ENCODE results near the gene INSYN2B. TPM values are rescaled to one million over a fixed set of nuclear protein-coding genes. Genes with fewer than 3 reads are reported as not detected.

Gene INSYN2B
- total and polyA plus RNA-seq, 9 donors: 0.12 to 3.3 (median 1.1) TPM; not detected in 1

- Histone ChIP-seq H3K27ac (no peak overlapping the region), H3K27me3 (no peaks in the 10 kb centered on the region), H3K4me1 (ENCODE audit: insufficient read depth) (no peaks in the 10 kb centered on the region), H3K4me3 (no peak overlapping the region), H3K36me3 (no peaks in the 10 kb centered on the region), H3K9me3 (no peaks in the 10 kb centered on the region)
- no peak for DNase-seq
- TF ChIP-seq POLR2A (IDR thresholded peaks at IDR 0.05) (no peak), CTCF (IDR thresholded peaks at IDR 0.05) (no peak), EP300 (IDR thresholded peaks at IDR 0.05) (no peak)
- 86 to 88% (median 88%) methylated on average over 2 of the region's 2 CpGs for WGBS, 3 donors
- intact Hi-C loops (cut with DNase I): no loop called here
Measured at GRCh38 chr5:169992789-169993484, 12.6 kb upstream of the INSYN2B start.

GRCh38 chr5:169991115-169991869 is 11.0 kb upstream of the INSYN2B start:
- H3K9me3 ChIP-seq: no peaks in the 10 kb centered on the region
- H3K4me3 ChIP-seq: no peak overlapping the region
- no peak for TF ChIP-seq EP300 (IDR thresholded peaks at IDR 0.05)
- no peak for TF ChIP-seq CTCF (IDR thresholded peaks at IDR 0.05)
- no peak for TF ChIP-seq POLR2A (IDR thresholded peaks at IDR 0.05)
- 85 to 86% (median 85%) methylated on average over 8 of the region's 8 CpGs for WGBS, 3 donors
- no peak for DNase-seq
- H3K27ac ChIP-seq: no peak overlapping the region
- no peaks in the 10 kb centered on the region for H3K27me3 ChIP-seq
- intact Hi-C loops (cut with DNase I): no loop called here
- H3K4me1 ChIP-seq (ENCODE audit: insufficient read depth): no peaks in the 10 kb centered on the region
- no peaks in the 10 kb centered on the region for H3K36me3 ChIP-seq

GRCh38 chr5:169989365-169989764 is 9.1 kb upstream of the INSYN2B start:
- DNase-seq: no peak
- H3K36me3 ChIP-seq: no peaks in the 10 kb centered on the region
- H3K27ac ChIP-seq: no peak overlapping the region
- no peak overlapping the region for H3K4me3 ChIP-seq
- intact Hi-C loops (cut with DNase I): no loop called here
- no peaks in the 10 kb centered on the region for H3K4me1 ChIP-seq (ENCODE audit: insufficient read depth)
- no peak for TF ChIP-seq CTCF (IDR thresholded peaks at IDR 0.05)
- no peak for TF ChIP-seq EP300 (IDR thresholded peaks at IDR 0.05)
- TF ChIP-seq POLR2A (IDR thresholded peaks at IDR 0.05): no peak
- no peaks in the 10 kb centered on the region for H3K9me3 ChIP-seq
- no peaks in the 10 kb centered on the region for H3K27me3 ChIP-seq
- WGBS, 3 donors: 67 to 83% (median 70%) methylated on average over 1 of the region's 1 CpG

- intact Hi-C loops (cut with DNase I): no loop called here
- DNase-seq: no peak
- Histone ChIP-seq H3K4me1 (ENCODE audit: insufficient read depth) (no peaks in the 10 kb centered on the region), H3K4me3 (no peak overlapping the region), H3K9me3 (no peaks in the 10 kb centered on the region), H3K27ac (no peak overlapping the region), H3K27me3 (no peaks in the 10 kb centered on the region), H3K36me3 (no peaks in the 10 kb centered on the region)
- 69 to 78% (median 70%) methylated on average over 1 of the region's 1 CpG for WGBS, 3 donors
- TF ChIP-seq POLR2A (IDR thresholded peaks at IDR 0.05) (no peak), EP300 (IDR thresholded peaks at IDR 0.05) (no peak), CTCF (IDR thresholded peaks at IDR 0.05) (no peak)
Measured at GRCh38 chr5:169988947-169989346, 8.7 kb upstream of the INSYN2B start.

All from ovary (tissue), 9 donors.